Sigmoid colon (tissue), 4 donors: ENCODE results near the gene C14orf180.

Source experiments
- POLR2AphosphoS5 ChIP-seq, 4 donors: sonication (generic); formaldehyde crosslinking; IDR thresholded peaks; one replicate each; pipeline ENCODE4 v1.6.1; 2017; ENCODE audit warnings: antibody characterized with exemption in 4 of 4
- TF ChIP-seq, protein P1 (sequence below), 4 experiments: fragments of 450-650 bp in 3 of 4; fragments of 200-600 bp in 1 of 4; IDR thresholded peaks; one replicate each; pipeline ENCODE4 v1.5.1; 2016 to 2019; ENCODE audit warnings: antibody characterized with exemption in 4 of 4, mild to moderate bottlenecking in 3 of 4, moderate library complexity in 2 of 4

DNA sequence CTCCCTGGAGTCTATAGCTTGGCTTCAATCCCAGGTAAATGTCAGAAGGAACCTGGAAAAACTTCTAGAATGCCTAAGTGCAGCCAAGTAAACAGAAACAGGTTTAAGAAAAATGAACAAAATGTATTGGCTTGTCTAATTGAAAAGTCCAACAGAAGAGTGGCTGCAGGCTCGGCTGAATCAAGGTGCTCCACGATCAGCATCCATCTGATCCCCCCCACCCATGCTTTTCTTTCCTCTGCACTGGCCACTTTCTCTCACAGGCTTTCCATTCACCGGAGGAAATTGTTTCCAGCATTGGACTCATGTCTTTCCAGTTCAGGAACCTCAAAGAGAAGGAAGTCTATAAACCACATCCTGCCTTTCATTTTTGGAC lies 42.0 kb upstream of the C14orf180 start:
- no peak for TF ChIP-seq POLR2AphosphoS5 (IDR thresholded peaks at IDR 0.05)
- TF ChIP-seq, protein P1, sequence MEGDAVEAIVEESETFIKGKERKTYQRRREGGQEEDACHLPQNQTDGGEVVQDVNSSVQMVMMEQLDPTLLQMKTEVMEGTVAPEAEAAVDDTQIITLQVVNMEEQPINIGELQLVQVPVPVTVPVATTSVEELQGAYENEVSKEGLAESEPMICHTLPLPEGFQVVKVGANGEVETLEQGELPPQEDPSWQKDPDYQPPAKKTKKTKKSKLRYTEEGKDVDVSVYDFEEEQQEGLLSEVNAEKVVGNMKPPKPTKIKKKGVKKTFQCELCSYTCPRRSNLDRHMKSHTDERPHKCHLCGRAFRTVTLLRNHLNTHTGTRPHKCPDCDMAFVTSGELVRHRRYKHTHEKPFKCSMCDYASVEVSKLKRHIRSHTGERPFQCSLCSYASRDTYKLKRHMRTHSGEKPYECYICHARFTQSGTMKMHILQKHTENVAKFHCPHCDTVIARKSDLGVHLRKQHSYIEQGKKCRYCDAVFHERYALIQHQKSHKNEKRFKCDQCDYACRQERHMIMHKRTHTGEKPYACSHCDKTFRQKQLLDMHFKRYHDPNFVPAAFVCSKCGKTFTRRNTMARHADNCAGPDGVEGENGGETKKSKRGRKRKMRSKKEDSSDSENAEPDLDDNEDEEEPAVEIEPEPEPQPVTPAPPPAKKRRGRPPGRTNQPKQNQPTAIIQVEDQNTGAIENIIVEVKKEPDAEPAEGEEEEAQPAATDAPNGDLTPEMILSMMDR (IDR thresholded peaks at IDR 0.05), result no peak
